MCF 10A (cell line): ENCODE results near the gene NQO2. TPM values are rescaled to one million over a fixed set of nuclear protein-coding genes. Genes with fewer than 3 reads are reported as not detected.
"Not testable (repeated sequence)": the region's sequence is repeated elsewhere in the genome, so short reads cannot be mapped to it uniquely, and the experiment has no call there.

Experiments
- BruUV-seq: library from RNA; stranded (reverse); fragments of 400-500 nt; replicated peaks from 2 replicates; lab custom pipeline; 2021; lab: Mats Ljungman, UMichigan
- CTCF ChIA-PET: fragments of 300-600 bp; sonication (Branson Sonifier 250); formaldehyde crosslinking; extraction: SDS; loops from one replicate; lab custom pipeline; 2021; ENCODE audit warnings: antibody characterized with exemption, inconsistent platforms; lab: Yijun Ruan, JAX
- POLR2A ChIA-PET: fragments of 300-600, 350-650 bp; sonication (Branson Sonifier 250); formaldehyde crosslinking; extraction: SDS; loops from one replicate; lab custom pipeline; 2020; ENCODE audit warnings: antibody characterized with exemption, inconsistent platforms; lab: Yijun Ruan, JAX
- DNase-seq: peaks from one replicate; pipeline ENCODE4 v3.0.0-alpha.2; 2018; ENCODE audit not compliant: unreplicated experiment
- H3K27ac Mint-ChIP-seq: one replicate; pipeline ENCODE4 v1.8.0; 2022; ENCODE audit warnings: mild to moderate bottlenecking, low read depth, mixed read lengths; ENCODE audit not compliant: unreplicated experiment
- H3K27me3 Mint-ChIP-seq: one replicate; pipeline ENCODE4 v1.8.0; 2022; ENCODE audit warnings: mixed read lengths; ENCODE audit not compliant: insufficient read depth, unreplicated experiment
- H3K36me3 Mint-ChIP-seq: one replicate; pipeline ENCODE4 v1.8.0; 2022; ENCODE audit warnings: mild to moderate bottlenecking, moderate library complexity, mixed read lengths; ENCODE audit not compliant: insufficient read depth, unreplicated experiment
- H3K4me1 Mint-ChIP-seq: one replicate; pipeline ENCODE4 v1.8.0; 2022; ENCODE audit warnings: mixed read lengths; ENCODE audit not compliant: insufficient read depth, unreplicated experiment
- H3K4me3 Mint-ChIP-seq: one replicate; pipeline ENCODE4 v1.8.0; 2022; ENCODE audit warnings: mild to moderate bottlenecking, moderate library complexity, mixed read lengths; ENCODE audit not compliant: unreplicated experiment
- H3K9me3 Mint-ChIP-seq: one replicate; pipeline ENCODE4 v1.8.0; 2022; ENCODE audit warnings: mixed read lengths; ENCODE audit not compliant: unreplicated experiment
- intact Hi-C: fragments of 100-400 bp; cut with micrococcal nuclease; formaldehyde crosslinking; loops from 2 replicates; pipeline ENCODE4 v1.14.1; 2022
- total RNA-seq: library from RNA; stranded (reverse); gene quantifications from 2 replicates; pipeline ENCODE4 v1.2.3, GENCODE V29; 2022
- TF ChIP-seq, protein P1 (sequence below): fragments of 200-600 bp; IDR thresholded peaks from one replicate; pipeline ENCODE4 v1.8.0; 2022; ENCODE audit warnings: antibody characterized with exemption, mild to moderate bottlenecking; ENCODE audit not compliant: unreplicated experiment

NQO2 gene
- total RNA-seq, 1 experiment from 2014 or later: 18.6 TPM

DNA sequence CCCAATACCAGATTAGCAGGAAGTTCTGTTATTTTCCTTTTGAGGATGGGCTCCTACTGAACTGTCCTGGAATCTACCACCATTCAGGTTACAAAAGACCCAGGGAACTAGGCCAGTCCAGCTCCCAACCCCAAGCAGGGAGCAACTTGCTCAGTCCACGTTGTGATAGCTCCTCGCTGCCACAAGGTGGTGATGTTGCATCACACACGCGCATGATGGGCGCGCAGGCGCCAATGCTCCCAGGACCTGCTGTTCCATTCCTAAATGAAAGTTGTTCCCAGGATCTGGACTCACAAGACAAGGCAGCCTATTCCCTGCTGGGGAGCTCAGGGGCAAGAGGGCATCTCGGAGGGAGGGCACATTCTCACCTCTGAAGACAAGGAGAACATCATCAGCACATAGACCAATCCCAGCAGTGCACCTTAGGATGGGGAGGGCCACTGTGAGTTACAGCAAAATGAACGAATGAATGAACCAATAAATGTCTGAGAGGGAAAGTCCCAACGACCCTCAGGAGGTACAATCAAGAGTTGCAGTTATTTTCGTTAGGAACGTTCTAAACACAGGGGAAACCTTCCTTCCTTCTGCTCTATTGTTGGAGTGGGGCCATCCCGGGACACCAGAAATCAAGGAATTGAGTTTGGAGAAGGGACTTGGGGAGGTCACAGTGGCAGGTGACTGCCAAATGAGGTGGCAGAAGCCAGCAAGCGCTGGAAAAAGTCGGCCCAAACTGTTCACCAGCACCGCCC lies 1.3 kb upstream of the NQO2 start:
- CTCF ChIA-PET: interaction anchor here (0.6 to 2.5 kb wide), 5 partner anchors 12 to 466 kb away, joined by 3 to 24 read pairs (median 4); no protein-coding TSS in a partner anchor
- not testable (repeated sequence) for H3K36me3 Mint-ChIP-seq, BruUV-seq, H3K9me3 Mint-ChIP-seq, H3K27me3 Mint-ChIP-seq
- intact Hi-C loops: loop anchor here (2.0 kb wide), 4 partner anchors 26 to 254 kb away; partner anchors contain the start of gene BPHL
- H3K4me1 Mint-ChIP-seq: peaks cover 12% of the 10 kb centered on the region
- peak overlapping the region; percentile 80 for H3K4me3 Mint-ChIP-seq
- peak; percentile 30 for DNase-seq
- H3K27ac Mint-ChIP-seq: peak overlapping the region; percentile 37
- TF ChIP-seq, protein P1, sequence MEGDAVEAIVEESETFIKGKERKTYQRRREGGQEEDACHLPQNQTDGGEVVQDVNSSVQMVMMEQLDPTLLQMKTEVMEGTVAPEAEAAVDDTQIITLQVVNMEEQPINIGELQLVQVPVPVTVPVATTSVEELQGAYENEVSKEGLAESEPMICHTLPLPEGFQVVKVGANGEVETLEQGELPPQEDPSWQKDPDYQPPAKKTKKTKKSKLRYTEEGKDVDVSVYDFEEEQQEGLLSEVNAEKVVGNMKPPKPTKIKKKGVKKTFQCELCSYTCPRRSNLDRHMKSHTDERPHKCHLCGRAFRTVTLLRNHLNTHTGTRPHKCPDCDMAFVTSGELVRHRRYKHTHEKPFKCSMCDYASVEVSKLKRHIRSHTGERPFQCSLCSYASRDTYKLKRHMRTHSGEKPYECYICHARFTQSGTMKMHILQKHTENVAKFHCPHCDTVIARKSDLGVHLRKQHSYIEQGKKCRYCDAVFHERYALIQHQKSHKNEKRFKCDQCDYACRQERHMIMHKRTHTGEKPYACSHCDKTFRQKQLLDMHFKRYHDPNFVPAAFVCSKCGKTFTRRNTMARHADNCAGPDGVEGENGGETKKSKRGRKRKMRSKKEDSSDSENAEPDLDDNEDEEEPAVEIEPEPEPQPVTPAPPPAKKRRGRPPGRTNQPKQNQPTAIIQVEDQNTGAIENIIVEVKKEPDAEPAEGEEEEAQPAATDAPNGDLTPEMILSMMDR: peak; percentile 53
- POLR2A ChIA-PET: interaction anchor here (0.8 to 4.7 kb wide), 10 partner anchors 8 to 260 kb away, joined by 3 to 78 read pairs (median 4); no protein-coding TSS in a partner anchor

DNA sequence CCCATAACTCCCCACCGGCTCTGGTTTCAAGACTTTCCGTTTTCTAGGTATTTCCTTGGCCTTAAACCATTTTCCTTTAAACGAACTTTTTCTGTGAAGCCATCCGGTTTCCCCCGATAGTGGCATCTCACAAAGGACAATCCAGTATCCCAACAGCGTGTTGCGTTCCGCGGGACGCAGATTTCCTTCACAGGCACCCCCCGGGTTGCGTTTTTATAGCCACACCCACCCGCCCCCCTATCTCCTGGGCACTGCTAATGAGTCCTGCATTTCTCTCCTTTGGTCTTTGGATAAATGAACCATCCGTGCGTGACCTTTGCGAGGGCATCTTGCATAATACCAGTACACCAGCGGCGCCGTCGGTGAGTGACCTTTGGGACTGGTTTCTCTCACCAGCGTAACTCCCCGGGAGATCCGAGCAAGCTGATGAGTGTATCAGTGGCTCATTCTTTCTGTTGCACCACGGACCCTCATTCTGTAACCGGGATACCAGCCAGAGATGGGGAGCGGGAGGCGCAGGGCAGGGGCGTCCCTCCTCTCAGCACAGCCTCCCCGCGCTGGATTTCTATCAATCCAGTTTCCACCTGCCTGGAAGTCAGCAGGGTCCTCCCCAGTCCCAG lies 586 bp upstream of the NQO2 start:
- Mint-ChIP-seq H3K27me3 (no peaks in the 10 kb centered on the region), H3K9me3 (no peaks in the 10 kb centered on the region), H3K4me1 (peaks cover 12% of the 10 kb centered on the region), H3K36me3 (no peaks in the 10 kb centered on the region), H3K27ac (peak overlapping the region; percentile 37), H3K4me3 (peak overlapping the region; percentile 80)
- intact Hi-C loops: loop anchor here (2.0 kb wide), 4 partner anchors 26 to 254 kb away; partner anchors contain the start of gene BPHL
- ChIA-PET CTCF (interaction anchor here (0.6 to 3.9 kb wide), 11 partner anchors 9 to 525 kb away, joined by 3 to 34 read pairs (median 4); no protein-coding TSS in a partner anchor), POLR2A (interaction anchor here (0.8 to 4.7 kb wide), 18 partner anchors 10 to 1019 kb away, joined by 3 to 78 read pairs (median 4); partner anchors contain the start of gene RIPK1)
- TSS peak; percentile 70 for BruUV-seq
- peak; percentile 92 for DNase-seq
- TF ChIP-seq, protein P1: no peak

DNA sequence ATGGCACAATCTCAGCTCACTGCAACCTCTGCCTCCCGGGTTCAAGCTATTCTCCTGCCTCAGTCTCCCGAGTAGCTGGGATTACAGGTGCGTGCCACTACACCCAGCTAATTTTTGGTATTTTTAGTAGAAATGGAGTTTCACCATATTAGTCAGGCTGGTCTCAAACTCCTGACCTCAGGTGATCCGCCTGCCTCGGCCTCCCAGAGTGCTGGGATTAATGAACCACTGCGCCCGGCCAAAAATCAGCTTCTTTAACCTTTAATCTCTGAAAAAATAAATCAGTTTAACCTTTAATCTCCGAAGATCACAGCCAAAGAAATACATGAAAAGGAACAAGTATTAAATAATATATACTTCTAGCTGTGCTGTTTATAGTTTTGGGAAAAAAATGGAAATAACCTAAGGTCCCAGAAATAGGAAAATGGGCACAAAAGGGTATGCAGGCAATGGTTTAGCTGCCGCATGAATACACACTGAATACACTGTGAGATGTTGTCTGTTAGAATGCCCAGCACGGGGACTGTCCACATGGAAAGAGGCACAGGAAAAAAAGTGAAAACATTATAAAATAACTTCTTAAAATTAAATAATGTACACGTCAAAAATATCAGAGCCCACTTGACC lies 1.6 kb downstream of the NQO2 start:
- no peak for DNase-seq
- POLR2A ChIA-PET: interaction anchor here (0.7 to 4.7 kb wide), 15 partner anchors 10 to 258 kb away, joined by 3 to 78 read pairs (median 6); partner anchors contain the start of gene RIPK1
- BruUV-seq: no TSS peak
- Mint-ChIP-seq H3K27me3 (no peaks in the 10 kb centered on the region), H3K36me3 (peaks cover 6% of the 10 kb centered on the region), H3K27ac (no peak overlapping the region), H3K4me1 (peaks cover 12% of the 10 kb centered on the region), H3K9me3 (no peaks in the 10 kb centered on the region), H3K4me3 (peak overlapping the region; percentile 80)
- intact Hi-C loops: loop anchor here (5.0 kb wide), 1 partner anchor 206 kb away; no protein-coding TSS in a partner anchor
- TF ChIP-seq, protein P1: no peak
- CTCF ChIA-PET: interaction anchor here (0.5 to 3.9 kb wide), 15 partner anchors 8 to 1230 kb away, joined by 3 to 34 read pairs (median 6); no protein-coding TSS in a partner anchor
